Coronary artery (tissue), 2 donors: Measurements from ENCODE around the gene SUPT20HL2.

ENCODE experiments used
- DNase-seq: peaks from one replicate; pipeline ENCODE4 v3.0.0-alpha.2; 2017; ENCODE audit warnings: low spot score
- H3K27ac ChIP-seq, 2 donors: fragments of 200-600 bp; sonication (generic); one replicate each; pipeline ENCODE4 v1.5.1; 2016 to 2019
- H3K4me3 ChIP-seq: fragments of 200-600 bp; sonication (generic); 2 replicates; pipeline ENCODE4 v1.5.1; 2016; ENCODE audit warnings: mild to moderate bottlenecking, moderate library complexity
- TF ChIP-seq, protein P1 (sequence below): fragments of 200-600 bp; sonication (generic); IDR thresholded peaks from one replicate; pipeline ENCODE4 v1.5.1; 2019; ENCODE audit warnings: antibody characterized with exemption

SUPT20HL2 gene

GRCh38 chrX:24292353-24292752 is 21.5 kb downstream of the SUPT20HL2 start:
- no peak for DNase-seq
- H3K4me3 ChIP-seq, result no peak overlapping the region
- TF ChIP-seq, protein P1, sequence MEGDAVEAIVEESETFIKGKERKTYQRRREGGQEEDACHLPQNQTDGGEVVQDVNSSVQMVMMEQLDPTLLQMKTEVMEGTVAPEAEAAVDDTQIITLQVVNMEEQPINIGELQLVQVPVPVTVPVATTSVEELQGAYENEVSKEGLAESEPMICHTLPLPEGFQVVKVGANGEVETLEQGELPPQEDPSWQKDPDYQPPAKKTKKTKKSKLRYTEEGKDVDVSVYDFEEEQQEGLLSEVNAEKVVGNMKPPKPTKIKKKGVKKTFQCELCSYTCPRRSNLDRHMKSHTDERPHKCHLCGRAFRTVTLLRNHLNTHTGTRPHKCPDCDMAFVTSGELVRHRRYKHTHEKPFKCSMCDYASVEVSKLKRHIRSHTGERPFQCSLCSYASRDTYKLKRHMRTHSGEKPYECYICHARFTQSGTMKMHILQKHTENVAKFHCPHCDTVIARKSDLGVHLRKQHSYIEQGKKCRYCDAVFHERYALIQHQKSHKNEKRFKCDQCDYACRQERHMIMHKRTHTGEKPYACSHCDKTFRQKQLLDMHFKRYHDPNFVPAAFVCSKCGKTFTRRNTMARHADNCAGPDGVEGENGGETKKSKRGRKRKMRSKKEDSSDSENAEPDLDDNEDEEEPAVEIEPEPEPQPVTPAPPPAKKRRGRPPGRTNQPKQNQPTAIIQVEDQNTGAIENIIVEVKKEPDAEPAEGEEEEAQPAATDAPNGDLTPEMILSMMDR, result no peak
- H3K27ac ChIP-seq, result no peak overlapping the region

DNA sequence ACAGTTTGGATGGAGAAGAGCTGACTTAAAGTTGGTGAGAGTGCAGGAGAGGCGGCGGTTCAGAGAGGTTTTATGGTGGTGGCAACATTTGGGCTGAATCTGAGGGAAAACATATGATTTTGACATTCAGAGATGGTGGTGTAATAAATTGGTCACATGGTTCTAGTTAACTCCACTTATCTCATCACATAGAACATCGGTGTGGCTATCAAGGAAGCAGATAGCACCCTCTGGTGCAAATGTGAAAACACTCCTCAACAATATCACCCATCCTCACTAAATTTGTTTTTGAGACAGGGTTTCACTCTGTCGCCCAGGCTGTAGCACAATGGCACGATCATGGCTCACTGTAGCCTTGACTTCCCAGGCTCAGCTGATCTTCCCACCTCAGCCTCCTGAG is 28.8 kb downstream of the SUPT20HL2 start:
- H3K4me3 ChIP-seq, result no peak overlapping the region
- TF ChIP-seq, protein P1, result no peak
- DNase-seq, result no peak

DNA sequence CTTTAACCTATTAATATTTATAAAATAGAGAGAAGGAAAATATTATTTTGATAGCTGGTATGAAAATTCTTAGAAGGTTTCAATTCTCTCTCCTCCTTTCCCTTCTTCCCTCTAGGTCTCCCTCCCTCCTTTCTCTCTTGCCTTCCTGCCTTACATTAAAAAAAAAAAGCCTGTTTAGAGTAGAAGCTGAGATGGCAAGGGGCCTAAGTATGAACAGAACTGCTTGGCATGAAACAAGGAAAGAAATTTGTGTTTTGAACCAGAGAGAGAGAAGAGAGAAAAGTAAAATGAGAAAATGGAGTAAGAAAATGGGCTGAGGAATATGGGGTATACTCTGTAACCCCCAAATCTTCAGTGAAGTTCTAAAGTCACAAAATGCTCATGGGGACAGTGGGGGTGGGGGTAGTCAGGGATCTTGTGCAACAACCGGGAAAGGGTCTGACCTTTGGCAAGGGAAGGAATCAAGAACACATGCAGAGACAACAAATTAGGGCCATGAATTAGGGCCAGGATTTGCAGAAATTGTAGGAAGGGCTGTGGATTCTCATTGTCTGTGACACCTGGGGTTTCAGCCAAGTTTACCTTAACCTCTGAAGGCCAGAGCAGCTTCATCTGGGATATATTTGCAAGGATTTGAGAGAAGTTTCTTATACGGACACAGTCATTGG is 30.6 kb downstream of the SUPT20HL2 start:
- DNase-seq, result no peak
- Histone ChIP-seq H3K27ac (no peak overlapping the region), H3K4me3 (no peak overlapping the region)
- TF ChIP-seq, protein P1, result no peak

More for the DNA sequence above, 28.8 kb downstream of the SUPT20HL2 start:
- no peak overlapping the region for H3K27ac ChIP-seq

GRCh38 chrX:24282381-24283126 is 31.3 kb downstream of the SUPT20HL2 start:
- TF ChIP-seq, protein P1, result no peak
- DNase-seq, result no peak
- H3K4me3 ChIP-seq, result no peak overlapping the region
- no peak overlapping the region for H3K27ac ChIP-seq

DNA sequence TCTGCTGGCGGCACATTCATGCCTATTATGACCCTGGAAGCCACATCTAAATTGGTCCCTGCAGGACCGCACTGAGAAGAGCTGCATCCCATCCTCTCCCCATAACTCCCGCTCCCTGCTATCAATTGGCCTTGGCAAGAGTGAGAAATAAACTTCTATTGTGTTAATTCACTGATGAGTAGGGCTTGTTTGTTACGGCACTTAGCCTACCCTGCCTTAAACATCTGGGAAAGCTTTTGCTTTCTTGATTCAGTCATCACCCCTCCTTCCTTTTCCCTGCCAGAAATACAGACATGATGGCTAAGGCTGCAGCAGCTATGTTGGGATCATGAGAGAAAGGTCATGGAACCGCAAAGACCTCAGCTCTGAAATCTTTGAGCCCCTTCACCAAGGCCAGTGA is 36.5 kb downstream of the SUPT20HL2 start:
- TF ChIP-seq, protein P1, result no peak
- DNase-seq, result no peak
- Histone ChIP-seq H3K4me3 (no peak overlapping the region), H3K27ac (no peak overlapping the region)

DNA sequence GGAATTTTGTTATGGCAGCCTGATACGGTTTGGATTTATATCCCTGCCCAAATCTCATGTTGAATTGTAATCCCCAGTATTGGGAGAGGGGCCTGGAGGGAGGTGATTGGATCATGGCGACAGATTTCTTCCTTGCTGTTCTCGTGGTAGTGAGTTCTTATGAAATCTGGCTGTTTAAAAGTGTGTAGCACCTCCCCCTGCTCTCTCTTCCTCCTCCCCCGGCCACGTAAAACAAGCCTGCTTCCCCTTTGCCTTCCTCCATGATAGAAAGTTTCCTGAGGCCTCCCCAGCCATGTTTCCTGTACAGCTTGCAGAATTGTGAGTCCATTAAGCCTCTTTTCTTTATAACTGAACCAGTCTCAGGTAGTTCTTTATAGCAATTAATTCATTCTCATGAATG is 37.9 kb downstream of the SUPT20HL2 start:
- no peak overlapping the region for H3K27ac ChIP-seq
- DNase-seq, result no peak
- TF ChIP-seq, protein P1, result no peak
- no peak overlapping the region for H3K4me3 ChIP-seq

DNA sequence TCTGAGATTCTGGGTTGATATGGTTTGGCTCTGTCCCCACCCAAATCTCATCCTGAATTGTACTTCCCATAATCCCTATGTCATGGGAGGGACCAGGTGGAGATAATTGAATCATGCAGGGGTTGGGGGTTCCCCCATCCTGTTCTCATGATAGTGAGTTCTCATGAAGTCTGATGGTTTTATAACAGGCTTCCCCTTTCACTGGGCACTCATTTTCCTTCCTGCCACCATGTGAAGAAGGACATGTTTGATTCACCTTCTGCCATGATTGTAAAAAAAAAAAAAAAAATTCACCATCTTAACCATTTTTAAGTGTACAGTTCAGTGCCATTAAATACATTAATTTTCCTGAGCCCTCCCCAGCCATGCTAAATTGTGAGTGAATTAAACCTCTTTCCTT is 42.6 kb downstream of the SUPT20HL2 start:
- TF ChIP-seq, protein P1, result no peak
- no peak for DNase-seq
- no peak overlapping the region for H3K27ac ChIP-seq
- H3K4me3 ChIP-seq, result no peak overlapping the region
